ENCODE measurements around the gene GALNT14. TPM values are rescaled to one million over a fixed set of nuclear protein-coding genes. Genes with fewer than 3 reads are reported as not detected.

Gene GALNT14
- total and polyA plus RNA-seq, 12 donors, result 0.39 to 8.9 (median 1.7) TPM; not detected in 2

- Histone ChIP-seq H3K4me1 (replicated peaks in 1 of 2) (peaks cover 0 to 8% of the 10 kb centered on the region in 2 donors), H3K27me3 (no peaks in the 10 kb centered on the region), H3K36me3 (replicated peaks in 1 of 2) (no peaks in the 10 kb centered on the region), H3K4me3 (no peak overlapping the region), H3K9me3 (replicated peaks in 1 of 3) (no peaks in the 10 kb centered on the region), H3K27ac (no peak overlapping the region)
- intact Hi-C loops (cut with DNase I), result no loop called here
- TF ChIP-seq POLR2A (IDR thresholded peaks at IDR 0.05) (no peak), CTCF (IDR thresholded peaks at IDR 0.05) (no peak)
- 41 to 61% (median 52%) methylated on average over 12 of the region's 12 CpGs for WGBS, 4 donors
- peak in 5 of 7 donors; percentile 8 to 58 (median 23) for DNase-seq
Observed at GRCh38 chr2:31008561-31009114, 129.6 kb downstream of the GALNT14 start.

GRCh38 chr2:31004257-31004656, 134.0 kb downstream of the GALNT14 start:
- intact Hi-C loops (cut with DNase I), result no loop called here
- no peaks in the 10 kb centered on the region for H3K27me3 ChIP-seq
- TF ChIP-seq POLR2A (IDR thresholded peaks at IDR 0.05) (no peak), CTCF (IDR thresholded peaks at IDR 0.05) (no peak)
- no peaks in the 10 kb centered on the region for H3K36me3 ChIP-seq (replicated peaks in 1 of 2)
- peaks cover 0 to 8% of the 10 kb centered on the region in 2 donors for H3K4me1 ChIP-seq (replicated peaks in 1 of 2)
- DNase-seq, result no peak
- H3K4me3 ChIP-seq, result no peak overlapping the region
- no peaks in the 10 kb centered on the region for H3K9me3 ChIP-seq (replicated peaks in 1 of 3)
- H3K27ac ChIP-seq, result no peak overlapping the region

GRCh38 chr2:31003749-31004148, 134.5 kb downstream of the GALNT14 start:
- Histone ChIP-seq H3K27ac (no peak overlapping the region), H3K9me3 (replicated peaks in 1 of 3) (no peaks in the 10 kb centered on the region), H3K27me3 (no peaks in the 10 kb centered on the region), H3K4me1 (replicated peaks in 1 of 2) (peaks cover 0 to 4% of the 10 kb centered on the region in 2 donors), H3K36me3 (replicated peaks in 1 of 2) (no peaks in the 10 kb centered on the region), H3K4me3 (no peak overlapping the region)
- intact Hi-C loops (cut with DNase I), result no loop called here
- DNase-seq, result no peak
- WGBS, 4 donors, result 59 to 76% (median 63%) methylated on average over 8 of the region's 8 CpGs
- TF ChIP-seq CTCF (IDR thresholded peaks at IDR 0.05) (no peak), POLR2A (IDR thresholded peaks at IDR 0.05) (no peak)

- Histone ChIP-seq H3K36me3 (replicated peaks in 1 of 2) (no peaks in the 10 kb centered on the region), H3K9me3 (replicated peaks in 1 of 3) (no peaks in the 10 kb centered on the region), H3K4me1 (replicated peaks in 1 of 2) (no peaks in the 10 kb centered on the region), H3K27ac (no peak overlapping the region), H3K27me3 (no peaks in the 10 kb centered on the region), H3K4me3 (no peak overlapping the region)
- TF ChIP-seq POLR2A (IDR thresholded peaks at IDR 0.05), result no peak
- intact Hi-C loops (cut with DNase I), result no loop called here
- no peak for DNase-seq
- 63 to 76% (median 70%) methylated on average over 4 of the region's 4 CpGs for WGBS, 4 donors
Observed at GRCh38 chr2:31002537-31003150, 135.6 kb downstream of the GALNT14 start.

GRCh38 chr2:31000970-31001369, 137.3 kb downstream of the GALNT14 start:
- TF ChIP-seq CTCF (IDR thresholded peaks at IDR 0.05), result no peak
- TF ChIP-seq POLR2A (IDR thresholded peaks at IDR 0.05), result no peak
- Histone ChIP-seq H3K36me3 (replicated peaks in 1 of 2) (no peaks in the 10 kb centered on the region), H3K4me1 (replicated peaks in 1 of 2) (no peaks in the 10 kb centered on the region), H3K27ac (no peak overlapping the region), H3K9me3 (replicated peaks in 1 of 3) (no peaks in the 10 kb centered on the region), H3K27me3 (no peaks in the 10 kb centered on the region), H3K4me3 (no peak overlapping the region)
- intact Hi-C loops (cut with DNase I), result no loop called here
- no peak for DNase-seq
- WGBS, 4 donors, result 71 to 75% (median 73%) methylated on average over 3 of the region's 3 CpGs

Data from adrenal gland (tissue), 12 donors.